GM21619 (cell line): Measurements from ENCODE around the gene GAGE12E.
"Not testable (repeated sequence)": the region's sequence is repeated elsewhere in the genome, so short reads cannot be mapped to it uniquely, and the experiment has no call there.

Experiments
- ATAC-seq: cut with Tn5 transposase; IDR thresholded peaks from one replicate; pipeline ENCODE4 v1.9.1; 2021; ENCODE audit not compliant: unreplicated experiment

The GAGE12E gene, protein sequence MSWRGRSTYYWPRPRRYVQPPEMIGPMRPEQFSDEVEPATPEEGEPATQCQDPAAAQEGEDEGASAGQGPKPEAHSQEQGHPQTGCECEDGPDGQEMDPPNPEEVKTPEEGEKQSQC

GRCh38 chrX:49550989-49551388 lies at the start of gene GAGE12E:
GAGE12E (plus strand) TSS chrX:49551289; CDS start chrX:49552444, 1,155 bp downstream.
- ATAC-seq: not testable (repeated sequence)

GRCh38 chrX:49531877-49532276 lies 19.2 kb upstream of the GAGE12E start, which contains the start of gene GAGE12C:
GAGE12C (plus strand) TSS chrX:49532177; CDS start chrX:49533332, 1,155 bp downstream.
- not testable (repeated sequence) for ATAC-seq

DNA sequence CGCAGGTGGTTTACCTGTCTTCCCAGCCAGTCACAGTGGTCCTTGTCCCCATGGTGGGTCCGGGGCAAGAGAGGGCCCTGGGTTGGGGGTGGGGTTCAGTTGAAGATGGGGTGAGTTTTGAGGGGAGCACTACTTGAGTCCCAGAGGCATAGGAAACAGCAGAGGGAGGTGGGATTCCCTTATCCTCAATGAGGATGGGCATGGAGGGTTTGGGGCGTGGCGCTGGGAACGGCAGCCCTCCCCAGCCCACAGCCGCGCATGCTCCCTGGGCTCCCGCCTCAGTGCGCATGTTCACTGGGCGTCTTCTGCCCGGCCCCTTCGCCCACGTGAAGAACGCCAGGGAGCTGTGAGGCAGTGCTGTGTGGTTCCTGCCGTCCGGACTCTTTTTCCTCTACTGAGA lies 9.7 kb upstream of the GAGE12E start, which contains the start of gene GAGE12D:
Gene GAGE12D (plus strand): TSS at position 301 of the 400 bp plus-strand sequence. CDS start 1,155 bp downstream, outside the sequence.
- not testable (repeated sequence) for ATAC-seq

GRCh38 chrX:49560542-49560941 lies 9.5 kb downstream of the GAGE12E start, which contains the start of gene GAGE12F:
GAGE12F (plus strand) TSS chrX:49560842; CDS start chrX:49561997, 1,155 bp downstream.
- ATAC-seq: not testable (repeated sequence)

DNA sequence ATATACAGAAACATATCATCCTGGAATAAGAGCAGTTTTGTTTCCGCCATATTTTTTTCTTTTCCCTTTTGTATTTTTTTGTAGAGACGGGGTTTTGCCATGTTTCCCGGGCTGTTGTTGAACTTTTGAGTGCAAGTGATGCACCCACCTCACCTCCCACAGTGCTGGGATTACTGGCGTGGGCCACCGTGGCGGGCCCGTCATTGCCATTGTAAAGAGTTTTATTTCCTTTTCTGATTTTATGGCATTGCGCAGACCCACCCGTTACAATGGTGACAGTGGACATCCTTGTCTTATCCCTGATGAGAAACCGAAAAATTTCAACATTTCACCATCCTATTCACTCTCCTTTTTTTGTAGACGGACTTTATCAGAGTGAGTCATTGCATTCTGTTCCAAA lies 17.6 kb downstream of the GAGE12E start:
- ATAC-seq: not testable (repeated sequence)

GRCh38 chrX:49569152-49569551 lies 18.1 kb downstream of the GAGE12E start:
- ATAC-seq: not testable (repeated sequence)

DNA sequence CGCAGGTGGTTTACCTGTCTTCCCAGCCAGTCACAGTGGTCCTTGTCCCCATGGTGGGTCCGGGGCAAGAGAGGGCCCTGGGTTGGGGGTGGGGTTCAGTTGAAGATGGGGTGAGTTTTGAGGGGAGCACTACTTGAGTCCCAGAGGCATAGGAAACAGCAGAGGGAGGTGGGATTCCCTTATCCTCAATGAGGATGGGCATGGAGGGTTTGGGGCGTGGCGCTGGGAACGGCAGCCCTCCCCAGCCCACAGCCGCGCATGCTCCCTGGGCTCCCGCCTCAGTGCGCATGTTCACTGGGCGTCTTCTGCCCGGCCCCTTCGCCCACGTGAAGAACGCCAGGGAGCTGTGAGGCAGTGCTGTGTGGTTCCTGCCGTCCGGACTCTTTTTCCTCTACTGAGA lies 19.0 kb downstream of the GAGE12E start, which contains the start of gene GAGE12G:
Gene GAGE12G (plus strand): TSS at position 301 of the 400 bp plus-strand sequence. CDS start 1,155 bp downstream, outside the sequence.
- not testable (repeated sequence) for ATAC-seq

GRCh38 chrX:49579649-49580048 lies 28.6 kb downstream of the GAGE12E start, which contains the start of gene GAGE12H:
GAGE12H (plus strand) TSS chrX:49579949; CDS start chrX:49581104, 1,155 bp downstream.
- not testable (repeated sequence) for ATAC-seq

- ATAC-seq: not testable (repeated sequence)
Measured at GRCh38 chrX:49589196-49589595, 38.1 kb downstream of the GAGE12E start, which contains the start of gene GAGE2A. GAGE2A (plus strand) TSS chrX:49589496; CDS start chrX:49590651, 1,155 bp downstream.

DNA sequence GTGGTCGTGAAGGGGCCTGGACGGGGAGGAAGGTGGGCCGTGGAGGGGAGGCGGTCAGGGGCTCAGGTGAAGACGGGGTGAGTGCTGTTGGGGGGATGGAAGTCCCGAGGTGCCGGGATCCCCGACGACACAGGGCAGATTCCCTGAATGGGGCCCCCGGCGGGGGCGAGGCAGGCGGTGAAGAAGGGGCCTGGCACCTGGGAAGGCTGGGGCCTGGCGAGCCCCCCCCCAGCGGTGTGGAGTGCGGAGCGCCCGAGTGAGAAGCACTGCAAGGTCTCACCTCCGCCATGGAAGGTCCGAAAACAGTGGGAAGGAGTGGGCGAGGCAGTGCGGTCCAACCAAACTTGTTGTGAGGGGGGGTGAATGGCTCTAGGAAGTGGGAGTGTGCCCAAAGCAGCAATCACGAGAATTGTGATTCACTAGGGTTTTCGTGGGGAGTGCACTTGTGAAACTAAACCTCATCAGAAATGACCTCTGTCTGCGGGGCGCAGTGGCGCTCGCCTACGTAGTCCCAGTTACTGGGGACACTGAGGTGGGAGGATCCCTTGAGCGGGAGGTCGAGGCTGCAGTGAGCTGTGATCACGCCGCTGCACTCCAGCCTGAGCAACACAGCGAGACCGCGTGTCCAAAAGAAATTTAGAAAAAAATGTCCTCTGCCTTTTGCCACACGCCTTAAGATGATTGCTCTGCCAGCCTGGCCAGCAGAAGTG lies 38.8 kb downstream of the GAGE12E start:
- not testable (repeated sequence) for ATAC-seq

- not testable (repeated sequence) for ATAC-seq
Measured at GRCh38 chrX:49590488-49590887, 39.4 kb downstream of the GAGE12E start.

- ATAC-seq: not testable (repeated sequence)
Measured at GRCh38 chrX:49598720-49599119, 47.6 kb downstream of the GAGE12E start, which contains the start of gene GAGE1. GAGE1 (plus strand) TSS chrX:49599020; CDS start chrX:49600175, 1,155 bp downstream.
